Activated CD8-positive, alpha-beta memory T cell treated with anti-CD3 and anti-CD28 coated beads for 24 hours (primary cell): ENCODE data around the gene ENDOG.
"Not testable (repeated sequence)": the region's sequence is repeated elsewhere in the genome, so short reads cannot be mapped to it uniquely, and the experiment has no call there.

Experiments used
- DNase-seq: peaks from one replicate; pipeline ENCODE4 v3.0.0-alpha.2; 2020

ENDOG gene

DNA sequence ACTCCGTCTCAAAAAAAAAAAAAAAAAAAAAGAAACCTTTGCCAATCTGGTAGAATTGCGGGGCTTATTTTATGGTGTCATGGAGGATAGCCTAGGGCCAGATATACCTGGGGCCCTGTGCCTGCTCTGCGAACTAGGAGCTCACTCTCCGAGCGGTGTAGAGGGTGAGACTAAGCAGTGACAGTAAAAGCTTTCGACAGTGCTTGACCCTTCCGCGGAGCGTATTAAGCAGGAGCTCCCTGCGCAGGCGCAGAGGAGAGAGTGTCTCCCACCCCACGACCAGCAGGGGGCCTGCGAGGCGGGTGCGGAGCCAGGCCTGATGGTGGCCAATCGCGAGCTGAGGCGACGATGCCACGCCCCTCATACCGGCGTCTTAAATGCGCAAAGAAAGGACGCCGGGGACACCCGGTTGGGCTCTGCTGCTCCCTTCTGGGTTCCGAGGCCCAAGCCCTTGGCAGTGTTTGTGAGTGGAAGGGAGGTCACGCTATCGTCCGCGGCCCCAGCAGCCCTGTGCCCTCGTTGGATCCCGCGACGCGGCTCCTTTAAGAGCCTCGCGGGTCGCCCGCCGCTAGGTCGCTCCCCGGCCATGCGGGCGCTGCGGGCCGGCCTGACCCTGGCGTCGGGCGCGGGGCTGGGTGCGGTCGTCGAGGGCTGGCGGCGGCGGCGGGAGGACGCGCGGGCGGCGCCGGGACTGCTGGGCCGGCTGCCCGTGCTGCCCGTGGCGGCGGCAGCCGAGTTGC is at the start of gene ENDOG:
TSS of gene ENDOG (plus strand) at position 402 of the 740 bp plus-strand sequence. CDS start at position 587, 185 bp downstream.
- DNase-seq, result peak; percentile 99

GRCh38 chr9:128768606-128769005 is 49.7 kb upstream of the ENDOG start:
- DNase-seq, result no peak

DNA sequence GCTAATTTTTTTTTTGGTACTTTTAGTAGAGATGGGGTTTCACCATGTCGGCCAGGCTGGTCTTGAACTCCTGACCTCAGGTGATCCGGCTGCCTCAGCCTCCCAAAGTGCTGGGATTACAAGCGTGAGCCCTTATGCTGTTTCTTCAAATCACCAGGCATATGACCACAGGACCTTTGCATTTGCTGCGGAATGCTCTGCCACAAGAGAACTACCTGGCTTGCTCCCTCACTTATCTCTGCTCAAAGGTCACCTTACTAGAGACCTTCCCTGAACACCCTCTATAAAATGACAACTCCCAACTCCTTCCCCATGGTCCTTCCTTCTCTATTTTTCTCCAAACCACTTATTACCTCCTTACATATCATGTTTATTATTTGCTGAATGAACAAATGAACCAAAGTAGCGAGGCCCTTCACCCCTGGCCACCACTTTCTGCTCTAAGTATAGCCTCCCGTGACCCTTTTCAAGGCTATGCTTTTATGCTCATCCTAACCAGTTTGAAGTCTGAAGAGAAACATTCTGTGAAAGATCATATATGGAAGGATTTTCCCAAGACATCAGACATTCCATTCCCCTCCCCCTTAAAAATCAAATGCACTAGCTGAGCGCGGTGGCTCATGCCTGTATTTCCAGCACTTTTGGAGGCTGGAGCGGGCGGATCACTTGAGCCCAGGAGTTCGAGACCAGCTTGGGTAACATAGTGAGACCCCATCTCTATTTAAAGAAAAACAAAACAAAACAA is 47.8 kb upstream of the ENDOG start:
- no peak for DNase-seq

DNA sequence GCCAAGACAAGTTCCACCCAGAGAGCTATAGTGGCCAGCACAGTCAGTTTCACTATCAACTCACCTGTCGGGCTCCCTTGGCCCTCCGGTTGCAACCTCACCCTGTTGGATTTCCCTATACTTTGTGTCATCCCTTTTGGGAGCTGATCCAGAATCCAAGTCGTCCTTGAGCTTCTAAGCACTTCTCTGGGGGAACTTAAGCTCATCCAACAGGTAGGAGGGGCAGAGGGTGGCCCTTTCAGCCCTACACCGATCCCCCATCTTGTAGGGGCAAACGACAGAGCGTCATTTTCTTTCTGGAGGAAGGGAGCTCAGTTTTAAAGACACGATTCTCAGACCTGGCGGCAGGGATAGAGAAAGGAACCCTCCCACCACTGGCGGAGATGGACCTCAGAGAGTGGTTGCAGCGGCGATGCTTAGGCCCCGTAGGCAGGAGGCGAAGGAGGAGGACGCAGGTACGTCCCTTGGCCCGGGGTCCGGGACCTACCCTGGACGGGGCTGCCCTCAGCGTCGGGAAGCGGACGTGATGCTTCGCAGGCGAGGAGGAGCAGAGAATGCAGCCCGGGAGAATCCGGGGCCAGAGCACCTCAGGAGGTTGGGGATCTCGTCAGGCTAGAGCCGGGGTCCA is 47.1 kb upstream of the ENDOG start:
- no peak for DNase-seq

DNA sequence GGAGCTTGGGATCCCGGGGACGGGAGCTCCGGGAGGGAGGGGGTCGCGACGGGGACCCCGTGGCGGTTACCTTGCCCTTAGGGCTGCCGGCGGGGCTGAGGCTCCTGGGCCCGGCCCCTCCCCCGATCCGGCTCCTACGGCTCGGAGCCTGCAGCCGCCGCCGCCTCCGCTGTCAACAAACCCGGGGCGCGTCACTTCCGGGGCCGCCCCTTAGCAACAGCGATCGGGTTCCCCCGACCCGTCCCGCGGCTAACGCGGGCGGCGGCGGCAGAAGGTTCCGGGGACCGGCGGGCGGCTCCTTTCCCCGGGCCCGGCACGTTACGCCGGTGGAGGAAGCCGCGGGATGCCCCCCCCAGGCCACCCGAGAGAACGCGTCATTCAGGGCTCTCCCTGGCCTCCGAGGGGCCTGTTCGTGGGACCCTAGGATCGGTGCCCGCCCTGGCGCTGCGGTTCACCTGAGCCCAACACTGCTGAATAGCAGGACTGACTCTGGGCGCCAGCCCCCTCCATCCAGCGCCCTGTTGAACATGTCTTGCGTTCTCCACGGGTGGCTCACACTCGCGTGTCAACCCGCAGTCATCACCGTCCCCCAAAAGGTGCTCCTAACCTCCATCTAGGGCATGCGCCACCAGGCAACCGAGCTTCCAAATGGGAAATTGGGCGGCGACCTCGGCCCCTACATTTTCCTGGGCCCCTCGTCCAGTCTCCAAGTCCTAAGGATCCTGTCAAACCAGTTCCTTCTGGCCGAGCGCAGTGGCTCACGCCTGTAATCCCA is 46.4 kb upstream of the ENDOG start, which contains the start of gene ZER1:
TSS of gene ZER1 (minus strand) at position 183 of the 775 bp plus-strand sequence. CDS start 16,362 bp downstream, outside the sequence.
- peak; percentile 97 for DNase-seq

DNA sequence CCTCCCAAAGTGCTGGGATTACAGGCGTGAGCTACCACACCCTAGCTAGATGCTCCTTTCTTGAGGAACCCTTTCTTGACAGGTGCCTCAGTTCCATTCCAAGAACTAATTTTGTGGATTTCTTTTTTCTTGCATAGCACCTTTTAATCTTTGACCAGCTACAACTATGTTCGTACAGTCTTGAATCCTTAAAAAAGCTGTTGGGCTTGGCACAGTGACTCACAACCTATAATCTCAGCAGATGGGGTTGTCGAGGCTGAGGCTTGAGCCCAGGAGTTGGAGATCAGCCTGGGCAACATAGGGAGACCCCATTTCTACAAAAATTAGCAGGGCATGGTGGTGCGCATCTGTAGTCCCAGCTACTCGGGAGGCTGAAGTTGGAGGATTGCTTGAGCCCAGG is 45.3 kb upstream of the ENDOG start:
- no peak for DNase-seq

DNA sequence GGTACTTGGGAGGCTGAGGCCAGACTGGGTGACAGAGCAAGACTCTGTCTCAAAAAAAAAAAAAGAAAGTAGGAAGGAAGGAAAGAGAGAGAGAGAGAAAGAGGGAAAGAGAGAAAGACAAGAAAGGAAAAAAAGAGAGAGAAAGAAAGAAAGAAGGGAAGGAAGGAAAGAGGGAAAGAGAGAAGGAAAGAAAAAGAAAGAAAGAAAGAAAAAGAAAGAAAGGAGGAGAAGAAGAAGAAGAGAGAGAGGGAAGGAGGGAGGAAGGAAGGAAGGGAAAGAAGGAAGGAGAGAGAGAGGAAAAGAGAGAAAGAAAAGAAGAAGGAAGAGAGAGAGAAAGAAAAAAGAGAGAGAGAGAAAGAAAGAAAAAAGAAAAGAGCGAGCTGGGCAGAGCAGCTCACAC is 43.5 kb upstream of the ENDOG start:
- DNase-seq, result no peak

- not testable (repeated sequence) for DNase-seq
These were observed 38.2 kb upstream of the ENDOG start for GRCh38 chr9:128780093-128780492.

DNA sequence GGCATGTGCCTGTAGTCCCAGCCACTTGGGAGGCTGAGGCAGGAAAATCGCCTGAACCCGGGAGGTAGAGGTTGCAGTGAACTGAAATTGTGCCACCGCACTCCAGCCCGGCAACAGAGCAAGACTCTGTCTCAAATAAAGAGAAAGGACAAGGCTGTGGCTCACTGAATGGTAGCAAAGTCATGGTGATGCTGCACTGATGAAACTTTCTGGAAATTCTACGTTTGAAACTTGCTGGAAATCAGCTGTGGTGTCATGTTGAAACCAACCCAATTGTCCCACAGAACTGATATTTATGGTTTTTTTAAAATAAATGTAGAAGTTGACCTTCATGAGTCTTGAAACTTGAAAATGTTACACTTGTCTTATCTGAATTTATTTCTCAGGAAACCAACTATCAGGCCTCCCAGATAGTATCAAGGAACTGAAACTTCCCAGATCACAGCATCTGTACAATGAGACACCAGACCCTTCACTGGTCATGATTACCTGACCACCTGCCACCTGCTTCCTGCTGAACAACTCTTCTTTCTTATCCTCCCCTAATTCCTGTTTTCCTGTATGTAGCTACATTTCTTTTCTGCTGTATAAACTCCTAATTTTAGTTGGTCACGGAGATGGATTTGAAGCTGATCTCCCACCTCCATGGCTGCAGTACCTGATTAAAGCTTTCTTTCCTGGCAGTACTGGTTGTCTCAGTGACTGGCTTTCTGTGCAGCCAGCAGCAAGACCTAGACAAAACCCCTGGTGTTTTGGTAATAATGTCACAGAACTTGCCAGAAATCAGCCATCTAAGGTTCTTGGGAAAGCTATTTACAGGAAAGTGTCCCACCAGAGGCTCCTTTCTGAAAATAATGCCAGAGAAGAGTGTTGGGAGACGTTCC is 36.9 kb upstream of the ENDOG start:
- no peak for DNase-seq

GRCh38 chr9:128782669-128783068 is 35.6 kb upstream of the ENDOG start:
- no peak for DNase-seq

DNA sequence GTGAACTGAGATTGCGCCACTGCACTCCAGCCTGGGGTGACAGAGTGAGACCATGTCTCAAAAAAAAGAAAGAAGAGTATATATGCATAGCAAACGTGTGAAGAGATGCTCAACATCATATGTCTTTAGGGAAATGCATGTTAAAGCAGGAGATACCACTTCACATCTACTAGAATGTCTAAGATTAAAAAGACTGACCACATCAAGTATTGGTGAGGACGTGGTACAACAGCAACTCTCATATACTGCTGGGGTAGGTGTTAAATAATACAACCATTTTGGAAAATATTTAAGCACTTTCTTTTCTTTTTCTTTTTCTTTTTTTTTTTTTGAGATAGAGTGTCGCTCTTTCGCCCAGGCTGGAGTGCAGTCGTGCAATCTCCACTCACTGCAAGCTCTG is 32.9 kb upstream of the ENDOG start:
- DNase-seq, result no peak

DNA sequence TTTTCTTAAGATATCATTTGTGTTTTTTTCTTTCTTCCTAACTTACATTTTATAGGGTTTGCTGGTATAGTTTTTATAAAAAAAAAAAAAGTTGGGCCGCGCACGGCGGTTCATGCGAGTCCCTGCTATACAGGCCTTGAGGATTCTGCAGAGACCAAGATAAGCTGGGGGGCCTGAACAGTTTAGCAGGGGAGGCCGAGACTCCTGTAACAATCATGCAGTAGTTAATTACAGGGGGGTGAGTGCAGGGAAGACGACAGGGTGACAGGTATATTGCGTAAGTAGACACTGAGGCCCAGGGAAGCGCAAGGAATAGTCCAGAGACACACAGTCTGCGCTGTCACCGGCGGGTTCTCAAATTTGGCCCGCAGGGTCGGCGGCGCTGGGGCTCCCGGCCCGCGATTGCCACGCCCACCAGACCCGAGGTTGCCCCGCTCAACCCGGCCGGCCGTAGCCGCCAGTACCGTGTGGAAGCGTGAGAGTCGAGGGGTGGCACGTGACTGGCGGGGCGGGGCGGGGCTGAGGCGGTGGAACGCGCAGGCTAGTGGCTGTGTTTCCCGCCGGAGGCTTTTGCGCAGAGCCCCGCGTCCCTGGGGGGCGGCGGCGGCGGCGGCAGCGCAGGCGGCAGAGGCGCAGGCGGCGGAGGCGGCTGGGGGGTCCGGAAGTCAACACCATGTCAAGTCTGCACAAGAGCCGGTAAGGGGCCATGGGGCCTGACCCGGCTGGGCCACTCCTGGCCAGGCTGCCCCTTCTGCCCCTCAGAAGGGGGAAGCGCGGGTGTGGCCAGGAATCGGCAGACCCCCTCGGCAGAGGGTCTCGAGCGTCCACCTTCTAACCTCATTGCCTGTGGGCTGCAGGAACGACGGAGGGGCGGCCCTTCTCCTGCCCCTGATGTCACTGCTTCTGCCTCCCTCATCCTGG is 31.4 kb upstream of the ENDOG start, which contains the start of gene TBC1D13:
TSS of gene TBC1D13 (plus strand) at position 573 of the 921 bp plus-strand sequence. CDS start at position 674, 101 bp downstream.
- peak; percentile 97 for DNase-seq

- DNase-seq, result no peak
These were observed 30.6 kb upstream of the ENDOG start for GRCh38 chr9:128787659-128788058.

DNA sequence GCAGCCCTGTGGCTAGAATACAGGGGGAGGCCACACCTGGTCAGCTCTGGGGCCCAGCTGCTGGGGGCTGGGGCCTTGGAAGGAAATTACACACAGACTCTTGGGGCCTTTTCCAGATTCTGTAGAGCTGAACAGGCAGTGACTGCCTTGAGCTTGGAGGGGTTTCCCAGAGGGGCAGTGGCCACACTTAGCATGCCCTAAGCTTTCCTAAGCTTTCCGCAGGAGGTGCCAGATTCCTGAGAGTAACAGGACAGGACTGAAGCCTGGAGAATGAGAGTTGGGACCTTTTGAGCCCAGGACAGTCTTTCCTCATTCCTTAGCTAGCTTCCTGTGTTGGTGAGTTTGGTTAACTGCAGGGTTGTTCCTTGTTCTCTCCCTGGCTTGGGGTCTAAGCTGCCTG is 29.9 kb upstream of the ENDOG start:
- DNase-seq, result no peak

DNA sequence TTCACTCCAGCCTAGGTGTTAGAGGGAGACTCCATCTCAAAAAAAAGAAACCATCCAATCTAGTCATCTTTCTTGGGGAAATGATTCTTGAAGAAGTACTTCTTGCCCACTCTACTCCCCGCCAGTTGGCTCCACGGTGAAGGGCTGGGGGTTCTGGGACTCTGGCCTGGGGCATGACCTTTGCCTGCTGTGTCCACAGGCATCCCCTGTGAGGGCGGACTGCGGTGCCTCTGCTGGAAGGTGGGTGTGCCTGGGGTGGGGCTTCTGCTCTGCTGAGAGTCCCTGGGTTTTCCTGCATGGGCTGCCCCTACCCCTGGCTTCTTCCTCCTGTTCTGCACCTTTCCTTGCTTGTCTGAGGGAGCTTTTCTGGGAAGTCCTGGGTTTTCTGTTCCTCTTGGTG is 27.8 kb upstream of the ENDOG start:
- no peak for DNase-seq

GRCh38 chr9:128792134-128792533 is 26.2 kb upstream of the ENDOG start:
- DNase-seq, result no peak

GRCh38 chr9:128792978-128793686 is 25.2 kb upstream of the ENDOG start:
- DNase-seq, result no peak

DNA sequence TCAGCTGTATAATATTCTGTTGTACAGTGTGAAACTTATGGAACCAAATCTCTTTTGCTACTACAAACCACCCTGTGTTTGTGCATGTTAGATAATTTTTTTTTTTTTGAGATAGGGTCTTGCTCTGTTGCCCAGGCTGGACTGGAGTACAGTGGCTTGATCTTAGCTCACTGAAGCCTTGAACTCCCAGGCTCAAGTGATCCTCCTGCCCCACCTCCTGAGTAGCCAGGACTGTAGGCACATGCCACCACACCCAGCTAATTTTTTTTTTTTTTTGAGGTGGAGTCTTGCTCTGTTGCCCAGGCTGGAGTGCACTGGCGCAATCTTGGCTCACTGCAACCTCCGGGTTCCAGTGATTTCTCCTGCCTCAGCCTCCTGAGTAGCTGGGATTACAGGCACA is 23.3 kb upstream of the ENDOG start:
- DNase-seq, result not testable (repeated sequence)

- DNase-seq, result no peak
These were observed 19.4 kb upstream of the ENDOG start for GRCh38 chr9:128798896-128799295.

- no peak for DNase-seq
These were observed 18.2 kb upstream of the ENDOG start for GRCh38 chr9:128800061-128800460.
